ENCODE measurements around the gene TRIM34. TPM values are rescaled to one million over a fixed set of nuclear protein-coding genes. Genes with fewer than 3 reads are reported as not detected.

TRIM34 gene
- total and polyA plus RNA-seq, 2 experiments from 2014 or later, result 3.9 to 5.1 TPM

DNA sequence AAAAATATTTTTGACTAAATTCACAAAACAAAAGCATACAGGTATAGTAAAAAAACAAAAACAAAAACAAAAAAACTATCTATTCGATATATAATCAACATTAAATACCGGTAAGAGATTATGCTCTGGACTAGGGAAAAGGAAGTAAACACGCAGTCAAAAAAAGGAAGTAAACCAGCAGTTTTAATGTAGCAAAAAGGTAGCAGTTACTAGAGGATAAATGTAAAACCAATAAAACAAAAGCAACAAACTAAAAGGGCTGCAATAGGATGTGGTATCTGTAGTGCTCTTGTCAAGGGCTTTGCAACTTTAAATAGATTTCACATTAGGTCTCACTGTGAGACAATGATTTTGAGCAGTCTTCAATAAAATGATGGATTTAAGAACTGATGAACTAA lies 67.2 kb downstream of the TRIM34 start:
- Histone ChIP-seq H3K9me2 (ENCODE audit: insufficient read depth) (no peaks in the 10 kb centered on the region), H2AFZ (no peak overlapping the region), H3K27me3 (replicated peaks; ENCODE audit: insufficient read depth) (no peaks in the 10 kb centered on the region), H3K4me1 (ENCODE audit: insufficient read depth) (peaks cover 18% of the 10 kb centered on the region), H4K20me1 (ENCODE audit: insufficient read depth) (no peaks in the 10 kb centered on the region), H3K27ac (no peak overlapping the region), H3K79me2 (ENCODE audit: insufficient read depth) (peaks cover 36% of the 10 kb centered on the region), H3K4me3 (0 out of 2 replicates have a peak overlapping the region, but pooled peaks have one; percentile 79), H3K9ac (peak overlapping the region; percentile 96; the same call in 1 of the 2 replicates), H3K4me2 (ENCODE audit: unreplicated experiment) (peak overlapping the region; percentile 97), H3F3A (ENCODE audit: insufficient read depth) (peaks cover 9% of the 10 kb centered on the region; the same call in 1 of the 2 replicates), H3K9me3 (ENCODE audit: low read depth) (no peaks in the 10 kb centered on the region), H3K36me3 (ENCODE audit: low read depth) (peaks cover 17% of the 10 kb centered on the region; the same call in 1 of the 2 replicates)
- WGBS, 2 experiments (ENCODE audit: low coverage in 1 of 2, low lambda C conversion rate in 2 of 2, missing lambda C conversion rate in 2 of 2), result 97% methylated on average over 3 of the region's 3 CpGs
- in situ Hi-C loops (cut with MboI), result loop anchor here (25.0 kb wide), 1 partner anchor 645 kb away; no protein-coding TSS in a partner anchor
- TF ChIP-seq EZH2phosphoT487 (IDR thresholded peaks at IDR 0.05; ENCODE audit: insufficient read depth, low read depth), result no peak
- no peak for TF ChIP-seq EZH2 (IDR thresholded peaks at IDR 0.05; ENCODE audit: insufficient read depth, poor library complexity, severe bottlenecking)
- no peak for DNase-seq

Other genes starting within 250 kb of the TRIM34 start
- not detected in 2 replicates for gene OR51M1, start 241.2 kb upstream of the TRIM34 start, total RNA-seq (2014; rRNA removed; shearing (Covaris generic))
- not detected in 2 replicates for gene OR51M1, start 241.2 kb upstream of the TRIM34 start, polyA plus RNA-seq (2016; fragmentation: Nextera tagmentation; extraction: Ambion mirVana)
- not detected in 2 replicates for gene OR51Q1, start 202.9 kb upstream of the TRIM34 start, total RNA-seq (2014; rRNA removed; shearing (Covaris generic))
- not detected in 2 replicates for gene OR51Q1, start 202.9 kb upstream of the TRIM34 start, polyA plus RNA-seq (2016; fragmentation: Nextera tagmentation; extraction: Ambion mirVana)
- gene OR51I1, start 183.5 kb upstream of the TRIM34 start, total RNA-seq (2014; rRNA removed; shearing (Covaris generic)), result not detected in 2 replicates
- gene OR51I1, start 183.5 kb upstream of the TRIM34 start, polyA plus RNA-seq (2016; fragmentation: Nextera tagmentation; extraction: Ambion mirVana), result not detected in 2 replicates
- not detected in 2 replicates for gene OR51I2, start 175.7 kb upstream of the TRIM34 start, total RNA-seq (2014; rRNA removed; shearing (Covaris generic))
- gene OR51I2, start 175.7 kb upstream of the TRIM34 start, polyA plus RNA-seq (2016; fragmentation: Nextera tagmentation; extraction: Ambion mirVana), result not detected in 2 replicates
- gene OR52D1, start 136.3 kb upstream of the TRIM34 start, total RNA-seq (2014; rRNA removed; shearing (Covaris generic)), result not detected in 2 replicates
- not detected in 2 replicates for gene OR52D1, start 136.3 kb upstream of the TRIM34 start, polyA plus RNA-seq (2016; fragmentation: Nextera tagmentation; extraction: Ambion mirVana)
- not detected in 2 replicates for gene UBQLN3, start 115.0 kb upstream of the TRIM34 start, total RNA-seq (2014; rRNA removed; shearing (Covaris generic))
- not detected in 2 replicates for gene UBQLN3, start 115.0 kb upstream of the TRIM34 start, polyA plus RNA-seq (2016; fragmentation: Nextera tagmentation; extraction: Ambion mirVana)
- 0.32 TPM in 1 of 2 replicates, not detected in the other for gene UBQLNL, start 108.3 kb upstream of the TRIM34 start, total RNA-seq (2014; rRNA removed; shearing (Covaris generic))
- 0.20 TPM in 1 of 2 replicates, not detected in the other for gene UBQLNL, start 108.3 kb upstream of the TRIM34 start, polyA plus RNA-seq (2016; fragmentation: Nextera tagmentation; extraction: Ambion mirVana)
- not detected in 2 replicates for gene OR52H1, start 76.5 kb upstream of the TRIM34 start, total RNA-seq (2014; rRNA removed; shearing (Covaris generic))
- not detected in 2 replicates for gene OR52H1, start 76.5 kb upstream of the TRIM34 start, polyA plus RNA-seq (2016; fragmentation: Nextera tagmentation; extraction: Ambion mirVana)
- not detected in 2 replicates for gene OR52B6, start 44.1 kb upstream of the TRIM34 start, total RNA-seq (2014; rRNA removed; shearing (Covaris generic))
- not detected in 2 replicates for gene OR52B6, start 44.1 kb upstream of the TRIM34 start, polyA plus RNA-seq (2016; fragmentation: Nextera tagmentation; extraction: Ambion mirVana)
- 2.3 and 3.6 TPM in 2 replicates for gene TRIM6, start 28.4 kb upstream of the TRIM34 start, total RNA-seq (2014; rRNA removed; shearing (Covaris generic))
- 1.9 and 2.2 TPM in 2 replicates for gene TRIM6, start 28.4 kb upstream of the TRIM34 start, polyA plus RNA-seq (2016; fragmentation: Nextera tagmentation; extraction: Ambion mirVana)
- gene TRIM5, start 60.1 kb downstream of the TRIM34 start, total RNA-seq (2014; rRNA removed; shearing (Covaris generic)), result 10.7 and 11.9 TPM in 2 replicates
- 12.7 and 14.0 TPM in 2 replicates for gene TRIM5, start 60.1 kb downstream of the TRIM34 start, polyA plus RNA-seq (2016; fragmentation: Nextera tagmentation; extraction: Ambion mirVana)
- 58.4 and 114 TPM in 2 replicates for gene TRIM22, start 64.8 kb downstream of the TRIM34 start, total RNA-seq (2014; rRNA removed; shearing (Covaris generic))
- gene TRIM22, start 64.8 kb downstream of the TRIM34 start, polyA plus RNA-seq (2016; fragmentation: Nextera tagmentation; extraction: Ambion mirVana), result 50.2 and 51.1 TPM in 2 replicates
- gene OR56B1, start 111.4 kb downstream of the TRIM34 start, total RNA-seq (2014; rRNA removed; shearing (Covaris generic)), result not detected in 2 replicates
- not detected in 2 replicates for gene OR56B1, start 111.4 kb downstream of the TRIM34 start, polyA plus RNA-seq (2016; fragmentation: Nextera tagmentation; extraction: Ambion mirVana)
- 0.43 TPM in 1 of 2 replicates, not detected in the other for gene OR52N4, start 129.2 kb downstream of the TRIM34 start, total RNA-seq (2014; rRNA removed; shearing (Covaris generic))
- not detected in 2 replicates for gene OR52N4, start 129.2 kb downstream of the TRIM34 start, polyA plus RNA-seq (2016; fragmentation: Nextera tagmentation; extraction: Ambion mirVana)
- gene OR52N5, start 158.4 kb downstream of the TRIM34 start, total RNA-seq (2014; rRNA removed; shearing (Covaris generic)), result not detected in 2 replicates
- not detected in 2 replicates for gene OR52N5, start 158.4 kb downstream of the TRIM34 start, polyA plus RNA-seq (2016; fragmentation: Nextera tagmentation; extraction: Ambion mirVana)
- gene OR52N1, start 166.3 kb downstream of the TRIM34 start, total RNA-seq (2014; rRNA removed; shearing (Covaris generic)), result not detected in 2 replicates
- gene OR52N1, start 166.3 kb downstream of the TRIM34 start, polyA plus RNA-seq (2016; fragmentation: Nextera tagmentation; extraction: Ambion mirVana), result not detected in 2 replicates
- gene OR52N2, start 183.9 kb downstream of the TRIM34 start, total RNA-seq (2014; rRNA removed; shearing (Covaris generic)), result not detected in 2 replicates
- gene OR52N2, start 183.9 kb downstream of the TRIM34 start, polyA plus RNA-seq (2016; fragmentation: Nextera tagmentation; extraction: Ambion mirVana), result not detected in 2 replicates
- not detected in 2 replicates for gene OR52E6, start 216.9 kb downstream of the TRIM34 start, total RNA-seq (2014; rRNA removed; shearing (Covaris generic))
- not detected in 2 replicates for gene OR52E6, start 216.9 kb downstream of the TRIM34 start, polyA plus RNA-seq (2016; fragmentation: Nextera tagmentation; extraction: Ambion mirVana)
- gene OR52E8, start 232.7 kb downstream of the TRIM34 start, total RNA-seq (2014; rRNA removed; shearing (Covaris generic)), result not detected in 2 replicates
- gene OR52E8, start 232.7 kb downstream of the TRIM34 start, polyA plus RNA-seq (2016; fragmentation: Nextera tagmentation; extraction: Ambion mirVana), result not detected in 2 replicates